Measurements from ENCODE around the gene GABPB2. TPM values are rescaled to one million over a fixed set of nuclear protein-coding genes. Genes with fewer than 3 reads are reported as not detected.
A peak's percentile ranks its signal among the peaks of the same experiment; 100 is the strongest.

The GABPB2 gene
- total and polyA plus RNA-seq, 2 of the 13 experiments (the other 11 are each of a cell fraction or from before 2014, with no cell fraction given) = 0.09 TPM; not detected in 1

DNA sequence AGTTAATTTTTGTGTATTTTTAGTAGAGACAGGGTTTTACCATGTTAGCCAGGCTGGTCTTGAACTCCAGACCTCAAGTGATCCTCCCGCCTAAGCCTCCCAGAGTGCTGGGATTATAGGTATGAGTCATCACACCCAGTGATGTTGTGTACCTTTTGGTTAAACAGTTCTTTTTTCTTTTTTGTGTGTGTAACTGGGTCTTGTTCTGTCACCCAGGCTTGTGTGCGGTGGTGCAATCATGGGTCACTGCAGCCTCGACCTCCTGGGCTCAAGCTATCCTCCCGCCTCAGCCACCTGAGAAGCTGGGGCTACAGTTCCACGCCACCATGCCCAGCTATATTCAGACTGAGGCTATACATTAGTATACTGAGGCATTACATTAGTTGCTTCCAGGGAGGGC is 37.8 kb downstream of the GABPB2 start (continued):
- no peak for TF ChIP-seq SAFB2 (CRISPR knock-in tag; IDR thresholded peaks at IDR 0.05; ENCODE audit: borderline replicate concordance, low read depth)
- no peak for TF ChIP-seq MEF2D (CRISPR knock-in tag; IDR thresholded peaks at IDR 0.05)
- TF ChIP-seq, protein P1, sequence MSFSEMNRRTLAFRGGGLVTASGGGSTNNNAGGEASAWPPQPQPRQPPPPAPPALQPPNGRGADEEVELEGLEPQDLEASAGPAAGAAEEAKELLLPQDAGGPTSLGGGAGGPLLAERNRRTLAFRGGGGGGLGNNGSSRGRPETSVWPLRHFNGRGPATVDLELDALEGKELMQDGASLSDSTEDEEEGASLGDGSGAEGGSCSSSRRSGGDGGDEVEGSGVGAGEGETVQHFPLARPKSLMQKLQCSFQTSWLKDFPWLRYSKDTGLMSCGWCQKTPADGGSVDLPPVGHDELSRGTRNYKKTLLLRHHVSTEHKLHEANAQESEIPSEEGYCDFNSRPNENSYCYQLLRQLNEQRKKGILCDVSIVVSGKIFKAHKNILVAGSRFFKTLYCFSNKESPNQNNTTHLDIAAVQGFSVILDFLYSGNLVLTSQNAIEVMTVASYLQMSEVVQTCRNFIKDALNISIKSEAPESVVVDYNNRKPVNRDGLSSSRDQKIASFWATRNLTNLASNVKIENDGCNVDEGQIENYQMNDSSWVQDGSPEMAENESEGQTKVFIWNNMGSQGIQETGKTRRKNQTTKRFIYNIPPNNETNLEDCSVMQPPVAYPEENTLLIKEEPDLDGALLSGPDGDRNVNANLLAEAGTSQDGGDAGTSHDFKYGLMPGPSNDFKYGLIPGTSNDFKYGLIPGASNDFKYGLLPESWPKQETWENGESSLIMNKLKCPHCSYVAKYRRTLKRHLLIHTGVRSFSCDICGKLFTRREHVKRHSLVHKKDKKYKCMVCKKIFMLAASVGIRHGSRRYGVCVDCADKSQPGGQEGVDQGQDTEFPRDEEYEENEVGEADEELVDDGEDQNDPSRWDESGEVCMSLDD (CRISPR knock-in tag; IDR thresholded peaks at IDR 0.05; ENCODE audit: borderline replicate concordance) = no peak
- TF ChIP-seq CCDC6 (CRISPR knock-in tag; IDR thresholded peaks at IDR 0.05) = no peak
- TF ChIP-seq ZMAT3 (CRISPR knock-in tag; conservative IDR thresholded peaks at IDR 0.05) = no peak
- TF ChIP-seq U2AF1 (optimal IDR thresholded peaks at IDR 0.05; ENCODE audit: low read depth, low read length) = no peak
- TF ChIP-seq JDP2 (CRISPR knock-in tag; IDR thresholded peaks at IDR 0.05; ENCODE audit: borderline replicate concordance) = no peak
- TF ChIP-seq, protein P2, sequence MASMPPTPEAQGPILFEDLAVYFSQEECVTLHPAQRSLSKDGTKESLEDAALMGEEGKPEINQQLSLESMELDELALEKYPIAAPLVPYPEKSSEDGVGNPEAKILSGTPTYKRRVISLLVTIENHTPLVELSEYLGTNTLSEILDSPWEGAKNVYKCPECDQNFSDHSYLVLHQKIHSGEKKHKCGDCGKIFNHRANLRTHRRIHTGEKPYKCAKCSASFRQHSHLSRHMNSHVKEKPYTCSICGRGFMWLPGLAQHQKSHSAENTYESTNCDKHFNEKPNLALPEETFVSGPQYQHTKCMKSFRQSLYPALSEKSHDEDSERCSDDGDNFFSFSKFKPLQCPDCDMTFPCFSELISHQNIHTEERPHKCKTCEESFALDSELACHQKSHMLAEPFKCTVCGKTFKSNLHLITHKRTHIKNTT (CRISPR knock-in tag; IDR thresholded peaks at IDR 0.05) = no peak
- TF ChIP-seq ZNF329 (CRISPR knock-in tag; IDR thresholded peaks at IDR 0.05; ENCODE audit: low read depth) = no peak
- no peak for TF ChIP-seq SOX6 (IDR thresholded peaks at IDR 0.05)
- 0 out of 2 replicates have a peak, but pooled peaks have one; percentile 34 for TF ChIP-seq SOX6 (CRISPR knock-in tag; IDR thresholded peaks at IDR 0.05)
- no peak for TF ChIP-seq TCF12 (IDR thresholded peaks at IDR 0.05)
- no peak for TF ChIP-seq TCF12 (CRISPR knock-in tag; IDR thresholded peaks at IDR 0.05)
- TF ChIP-seq PHF5A (CRISPR knock-in tag; IDR thresholded peaks at IDR 0.05; ENCODE audit: low read depth, unreplicated experiment) = no peak
- TF ChIP-seq HNF4A (CRISPR knock-in tag; IDR thresholded peaks at IDR 0.05) = peak; percentile 20; the same call in 1 of the 2 replicates
- TF ChIP-seq ZBTB25 (CRISPR knock-in tag; IDR thresholded peaks at IDR 0.05) = no peak
- TF ChIP-seq NAIF1 (CRISPR knock-in tag; IDR thresholded peaks at IDR 0.05; ENCODE audit: borderline replicate concordance) = no peak
- TF ChIP-seq, protein P3, sequence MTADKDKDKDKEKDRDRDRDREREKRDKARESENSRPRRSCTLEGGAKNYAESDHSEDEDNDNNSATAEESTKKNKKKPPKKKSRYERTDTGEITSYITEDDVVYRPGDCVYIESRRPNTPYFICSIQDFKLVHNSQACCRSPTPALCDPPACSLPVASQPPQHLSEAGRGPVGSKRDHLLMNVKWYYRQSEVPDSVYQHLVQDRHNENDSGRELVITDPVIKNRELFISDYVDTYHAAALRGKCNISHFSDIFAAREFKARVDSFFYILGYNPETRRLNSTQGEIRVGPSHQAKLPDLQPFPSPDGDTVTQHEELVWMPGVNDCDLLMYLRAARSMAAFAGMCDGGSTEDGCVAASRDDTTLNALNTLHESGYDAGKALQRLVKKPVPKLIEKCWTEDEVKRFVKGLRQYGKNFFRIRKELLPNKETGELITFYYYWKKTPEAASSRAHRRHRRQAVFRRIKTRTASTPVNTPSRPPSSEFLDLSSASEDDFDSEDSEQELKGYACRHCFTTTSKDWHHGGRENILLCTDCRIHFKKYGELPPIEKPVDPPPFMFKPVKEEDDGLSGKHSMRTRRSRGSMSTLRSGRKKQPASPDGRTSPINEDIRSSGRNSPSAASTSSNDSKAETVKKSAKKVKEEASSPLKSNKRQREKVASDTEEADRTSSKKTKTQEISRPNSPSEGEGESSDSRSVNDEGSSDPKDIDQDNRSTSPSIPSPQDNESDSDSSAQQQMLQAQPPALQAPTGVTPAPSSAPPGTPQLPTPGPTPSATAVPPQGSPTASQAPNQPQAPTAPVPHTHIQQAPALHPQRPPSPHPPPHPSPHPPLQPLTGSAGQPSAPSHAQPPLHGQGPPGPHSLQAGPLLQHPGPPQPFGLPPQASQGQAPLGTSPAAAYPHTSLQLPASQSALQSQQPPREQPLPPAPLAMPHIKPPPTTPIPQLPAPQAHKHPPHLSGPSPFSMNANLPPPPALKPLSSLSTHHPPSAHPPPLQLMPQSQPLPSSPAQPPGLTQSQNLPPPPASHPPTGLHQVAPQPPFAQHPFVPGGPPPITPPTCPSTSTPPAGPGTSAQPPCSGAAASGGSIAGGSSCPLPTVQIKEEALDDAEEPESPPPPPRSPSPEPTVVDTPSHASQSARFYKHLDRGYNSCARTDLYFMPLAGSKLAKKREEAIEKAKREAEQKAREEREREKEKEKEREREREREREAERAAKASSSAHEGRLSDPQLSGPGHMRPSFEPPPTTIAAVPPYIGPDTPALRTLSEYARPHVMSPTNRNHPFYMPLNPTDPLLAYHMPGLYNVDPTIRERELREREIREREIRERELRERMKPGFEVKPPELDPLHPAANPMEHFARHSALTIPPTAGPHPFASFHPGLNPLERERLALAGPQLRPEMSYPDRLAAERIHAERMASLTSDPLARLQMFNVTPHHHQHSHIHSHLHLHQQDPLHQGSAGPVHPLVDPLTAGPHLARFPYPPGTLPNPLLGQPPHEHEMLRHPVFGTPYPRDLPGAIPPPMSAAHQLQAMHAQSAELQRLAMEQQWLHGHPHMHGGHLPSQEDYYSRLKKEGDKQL (CRISPR knock-in tag; IDR thresholded peaks at IDR 0.05; ENCODE audit: low read depth) = no peak
- no peak for TF ChIP-seq KDM6A (CRISPR knock-in tag; IDR thresholded peaks at IDR 0.05; ENCODE audit: low read depth)
- TF ChIP-seq MYNN (CRISPR knock-in tag; IDR thresholded peaks at IDR 0.05; ENCODE audit: low read depth) = no peak
- no peak for TF ChIP-seq ONECUT2 (CRISPR knock-in tag; IDR thresholded peaks at IDR 0.05)
- TF ChIP-seq MEIS2 (CRISPR knock-in tag; IDR thresholded peaks at IDR 0.05) = no peak
- no peak for TF ChIP-seq SP5 (CRISPR knock-in tag; IDR thresholded peaks at IDR 0.05; ENCODE audit: borderline replicate concordance, low read depth)
